Loucy (cell line): ENCODE measurements around the gene BEST3.

Experiments
- CTCF ChIP-seq: fragments of 200-600 bp; sonication (generic); conservative IDR thresholded peaks from 2 replicates; pipeline ENCODE4 v1.5.1; 2014; ENCODE audit warnings: mild to moderate bottlenecking, antibody characterized with exemption, low read length
- EZH2phosphoT487 ChIP-seq: fragments of 200-600 bp; IDR thresholded peaks from 2 replicates; pipeline ENCODE4 v1.6.1; 2018; ENCODE audit warnings: antibody characterized with exemption, mild to moderate bottlenecking, moderate library complexity, borderline replicate concordance

DNA sequence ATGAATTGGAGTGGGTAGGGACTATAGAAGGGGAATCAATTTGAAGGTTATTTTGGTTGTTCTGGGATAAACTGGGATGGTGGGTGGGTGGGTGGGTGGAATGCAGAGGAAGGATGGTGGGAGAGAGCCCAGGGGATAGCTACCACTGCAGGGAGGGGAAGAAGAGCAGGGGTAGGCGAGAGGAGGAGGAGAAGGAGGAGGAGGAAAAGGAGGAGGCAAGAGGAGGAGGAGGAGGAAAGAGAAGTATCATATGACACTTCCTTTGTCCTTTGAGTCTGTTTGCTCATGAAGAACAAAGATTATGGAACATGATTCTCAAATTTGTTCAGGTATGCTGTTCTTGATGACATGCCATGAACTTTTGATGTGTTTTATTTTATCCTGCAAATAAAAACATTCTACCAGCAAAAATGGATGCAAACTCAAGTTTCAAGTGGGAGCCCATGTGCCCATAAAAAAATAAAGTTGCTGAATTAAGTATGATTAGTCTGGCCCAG is 4.1 kb upstream of the BEST3 start:
- TF ChIP-seq CTCF, result no peak
- no peak for TF ChIP-seq EZH2phosphoT487
